Astrocyte of the hippocampus (primary cell): ENCODE results near the gene TWF2.

Source experiments
- DNase-seq: peaks from one replicate; pipeline ENCODE4 v3.0.0; 2011; ENCODE audit warnings: low read depth, low spot score

TWF2 gene

GRCh38 chr3:52202384-52203077, 36.4 kb downstream of the TWF2 start:
- no peak for DNase-seq

DNA sequence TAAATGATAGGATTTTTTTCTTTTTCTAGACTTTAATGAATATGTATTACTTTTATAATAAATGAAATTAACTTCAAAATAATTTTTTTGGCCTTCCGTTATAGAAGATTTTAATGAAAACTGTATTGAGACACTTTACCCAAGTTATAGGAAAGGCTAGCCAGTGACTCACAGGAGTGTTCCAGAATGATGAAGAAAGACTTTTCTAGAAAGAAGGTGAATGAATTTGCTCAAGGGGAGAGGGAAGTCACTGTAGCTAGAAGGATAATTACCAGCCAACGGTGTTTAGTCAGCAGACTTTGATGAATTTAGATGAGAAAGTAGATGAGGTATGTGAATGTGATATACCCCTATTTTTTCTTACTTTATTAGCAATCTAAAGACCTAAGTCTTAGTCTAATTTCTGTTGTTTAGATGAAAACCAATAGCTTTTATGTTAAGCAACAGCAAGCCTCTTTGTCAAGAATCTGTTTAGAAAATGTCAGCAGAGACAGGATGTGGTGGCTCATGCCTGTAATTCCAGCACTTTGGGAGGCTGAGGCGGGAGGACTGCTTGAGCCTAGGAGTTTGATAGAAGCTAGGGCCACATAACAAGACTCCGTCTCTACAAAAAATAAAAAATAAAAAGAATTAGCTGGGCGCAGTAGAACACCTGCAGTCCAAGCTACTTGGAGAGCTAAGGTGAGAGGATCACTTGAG, 37.8 kb downstream of the TWF2 start:
- DNase-seq: no peak

GRCh38 chr3:52198643-52199608, 40.0 kb downstream of the TWF2 start:
- DNase-seq: no peak

GRCh38 chr3:52197842-52198625, 40.9 kb downstream of the TWF2 start, which contains the start of gene ALAS1:
ALAS1 (plus strand) TSS chr3:52198160; CDS start chr3:52199242, 1,082 bp downstream.
- peak; percentile 97 for DNase-seq

GRCh38 chr3:52197499-52197841, 41.5 kb downstream of the TWF2 start:
- no peak for DNase-seq

DNA sequence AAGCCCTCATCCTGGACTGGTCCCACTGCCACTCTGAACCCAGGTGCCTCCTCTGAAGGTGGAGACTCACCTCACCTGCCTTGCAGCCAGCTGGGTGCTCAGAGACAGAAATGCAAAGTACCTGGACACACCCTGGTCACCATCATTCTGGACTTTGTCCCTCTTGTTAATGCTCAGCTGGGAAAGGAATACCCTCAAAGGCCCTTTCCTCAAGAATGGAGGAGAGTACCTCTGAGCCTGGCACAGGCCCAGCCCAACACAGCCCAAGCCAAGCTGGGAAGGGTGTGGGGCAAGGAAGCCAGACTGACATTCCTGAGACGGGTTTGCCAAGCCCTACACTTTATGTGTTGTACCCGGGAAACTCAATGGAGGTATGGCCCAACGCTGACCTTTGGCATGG, 42.0 kb downstream of the TWF2 start:
- no peak for DNase-seq

- DNase-seq: no peak
Observed at GRCh38 chr3:52195823-52196331, 43.1 kb downstream of the TWF2 start.

DNA sequence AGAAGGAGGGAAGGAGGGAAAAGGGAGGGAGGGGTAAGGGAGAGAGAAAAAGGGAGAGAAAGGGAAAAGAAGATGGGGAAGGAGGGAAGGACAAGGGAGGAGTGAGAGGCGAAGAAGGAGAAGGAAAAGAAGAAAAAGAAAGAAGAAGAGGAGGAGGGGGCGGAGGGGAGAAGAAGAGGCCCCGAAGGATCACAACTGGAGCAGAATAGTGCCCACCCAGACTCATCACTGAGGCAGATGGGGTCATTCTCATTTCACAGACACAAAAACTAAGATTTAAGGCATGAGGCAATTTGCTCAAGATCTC, 43.7 kb downstream of the TWF2 start:
- DNase-seq: no peak

DNA sequence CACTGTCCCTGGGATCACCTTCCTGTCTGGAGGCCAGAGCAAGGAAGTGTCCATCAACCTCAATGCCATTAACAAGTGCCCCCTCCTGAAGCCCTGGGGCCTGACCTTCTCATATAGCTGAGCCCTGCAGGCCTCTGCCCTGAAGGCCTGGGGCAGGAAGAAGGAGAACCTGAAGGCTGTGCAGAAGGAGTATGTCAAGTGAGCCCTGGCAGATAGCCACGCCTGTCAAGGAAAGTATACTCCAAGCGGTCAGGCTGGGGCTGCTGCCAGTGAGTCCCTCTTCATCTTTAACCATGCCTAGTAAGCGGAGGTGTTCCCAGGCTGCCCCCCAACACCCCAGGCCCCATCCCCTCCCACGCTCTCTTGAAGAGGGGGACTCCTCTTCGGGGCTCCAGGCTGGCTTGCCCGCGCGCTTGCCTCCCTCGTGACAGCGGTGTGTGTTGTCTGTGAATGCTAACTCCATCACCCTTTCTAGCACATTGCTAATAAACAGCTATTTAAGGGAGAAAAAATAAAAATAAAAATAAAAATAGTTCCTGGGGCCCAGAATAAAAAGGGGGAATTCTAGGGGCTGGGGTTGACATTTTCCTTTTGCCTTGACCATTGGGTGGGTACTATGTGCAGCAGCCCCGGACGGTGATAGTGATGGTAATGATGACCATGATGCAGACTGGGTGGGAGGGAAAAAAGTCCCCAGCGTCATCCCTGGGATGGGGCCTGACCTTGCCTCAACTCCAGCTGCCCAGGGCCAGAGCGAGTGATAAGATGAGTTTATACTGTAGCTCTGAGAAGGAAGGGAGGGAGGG, 44.3 kb downstream of the TWF2 start:
- no peak for DNase-seq

DNA sequence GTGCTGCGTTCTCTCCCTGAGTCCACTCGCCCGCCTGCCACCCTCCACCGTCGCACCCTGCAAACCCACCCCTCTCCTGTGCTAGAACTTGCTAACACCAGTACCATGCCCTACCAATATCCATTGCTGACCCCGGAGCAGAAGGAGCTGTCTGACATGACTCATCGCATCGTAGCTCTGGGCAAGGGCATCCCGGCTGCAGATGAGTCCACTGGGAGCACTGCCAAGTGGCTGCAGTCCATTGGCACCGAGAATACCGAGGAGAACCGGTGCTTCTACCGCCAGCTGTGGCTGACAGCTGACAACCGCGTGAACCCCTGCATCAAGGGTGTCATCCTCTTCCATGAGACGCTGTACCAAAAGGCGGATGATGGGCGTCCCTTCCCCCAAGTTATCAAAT, 45.9 kb downstream of the TWF2 start:
- no peak for DNase-seq

GRCh38 chr3:52191663-52192062, 47.3 kb downstream of the TWF2 start:
- no peak for DNase-seq

- peak; percentile 84 for DNase-seq
Observed at GRCh38 chr3:52190294-52191074, 48.5 kb downstream of the TWF2 start.

DNA sequence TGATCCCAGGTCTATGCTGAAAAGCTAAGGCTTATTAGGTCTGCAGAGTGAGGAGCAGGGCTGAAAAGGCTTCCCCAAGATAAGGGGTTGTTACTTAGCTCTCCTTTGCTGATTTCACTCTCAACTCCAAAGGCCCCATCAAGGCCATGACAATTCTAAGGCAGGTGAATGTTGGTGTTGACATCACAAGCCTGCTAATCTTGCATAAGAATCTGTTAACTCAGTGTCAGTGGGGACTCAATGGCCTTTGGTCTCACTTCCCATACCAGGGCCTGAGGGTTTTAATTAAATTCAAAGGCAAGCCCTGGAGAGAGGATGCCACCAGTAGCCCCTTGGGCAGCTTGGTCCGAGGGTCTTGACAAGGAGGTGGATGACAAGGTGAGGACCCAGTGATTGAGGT, 50.4 kb downstream of the TWF2 start:
- DNase-seq: no peak

DNA sequence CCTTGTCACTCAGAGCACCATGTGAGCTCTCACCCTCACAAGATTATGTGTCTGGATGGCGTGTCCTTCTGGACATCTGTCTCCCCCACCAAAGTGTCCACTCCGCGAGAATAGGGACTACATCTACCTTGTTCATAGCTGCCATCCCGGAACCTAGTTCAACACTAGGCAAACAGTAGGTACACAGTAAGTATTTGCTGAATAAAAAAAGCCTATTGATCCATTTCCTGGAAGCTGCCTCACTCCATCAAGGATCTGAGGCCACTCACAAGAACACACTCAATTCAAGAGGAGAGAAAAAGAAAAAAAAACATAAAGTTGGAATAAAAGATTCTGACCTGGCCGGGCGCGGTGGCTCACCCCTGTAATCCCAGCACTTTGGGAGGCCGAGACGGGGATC, 52.2 kb downstream of the TWF2 start:
- DNase-seq: no peak

GRCh38 chr3:52185837-52186236, 53.1 kb downstream of the TWF2 start:
- no peak for DNase-seq

GRCh38 chr3:52185311-52185710, 53.6 kb downstream of the TWF2 start:
- DNase-seq: no peak

GRCh38 chr3:52184690-52185089, 54.3 kb downstream of the TWF2 start:
- DNase-seq: no peak

DNA sequence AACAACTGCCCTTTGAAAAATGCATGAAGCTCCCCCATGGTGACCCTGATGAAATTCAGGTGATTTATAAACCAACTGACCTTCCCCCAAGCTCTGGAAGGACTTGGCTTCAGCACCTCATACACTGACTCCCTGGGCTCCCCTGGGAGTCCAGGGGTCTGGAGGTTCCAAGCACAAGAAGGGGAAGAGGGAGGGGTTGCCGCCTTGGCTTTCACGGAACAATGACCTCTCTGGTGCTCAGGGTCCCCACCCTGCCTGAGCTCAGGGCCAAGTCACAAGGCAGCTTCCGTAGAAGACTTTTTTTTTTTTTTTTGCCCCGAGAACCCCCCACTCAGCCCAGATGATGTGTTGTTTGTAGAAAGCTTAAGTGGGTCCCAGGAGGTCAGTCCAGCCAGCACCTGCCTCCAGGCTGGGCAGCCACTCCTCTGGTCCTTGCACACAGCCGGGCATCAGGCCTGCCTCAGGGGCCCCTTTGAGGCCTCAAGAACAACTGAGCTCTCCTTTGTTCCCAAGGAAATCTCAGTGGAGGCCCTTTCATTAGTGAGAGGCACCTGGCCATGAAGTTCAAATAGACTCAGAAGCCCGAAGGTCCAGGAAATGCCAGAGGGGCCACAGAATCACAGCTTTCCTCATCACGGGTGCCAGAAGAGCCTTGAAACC, 55.0 kb downstream of the TWF2 start:
- DNase-seq: no peak

GRCh38 chr3:52182691-52183090, 56.3 kb downstream of the TWF2 start:
- no peak for DNase-seq
